TTC549 (cell line): ENCODE results near the gene TMEM181.
"Not testable (repeated sequence)": the region's sequence is repeated elsewhere in the genome, so short reads cannot be mapped to it uniquely, and the experiment has no call there.

Experiments used
- FAIRE-seq: peaks from 2 replicates; lab custom pipeline; 2012; peaks lifted over from hg19 to GRCh38; lab: Jason Lieb, UNC

Gene TMEM181

GRCh38 chr6:158559895-158560835, at the start of gene TMEM181:
Gene TMEM181 (plus strand): TSS chr6:158560091. CDS start chr6:158560225, 134 bp downstream.
- no peak for FAIRE-seq

- no peak for FAIRE-seq
Measured at GRCh38 chr6:158512809-158513208, 47.1 kb upstream of the TMEM181 start.

- FAIRE-seq, result no peak
Measured at GRCh38 chr6:158514176-158514575, 45.7 kb upstream of the TMEM181 start.

GRCh38 chr6:158514991-158515390, 44.9 kb upstream of the TMEM181 start:
- FAIRE-seq, result no peak

GRCh38 chr6:158516098-158516497, 43.8 kb upstream of the TMEM181 start:
- FAIRE-seq, result no peak

- FAIRE-seq, result no peak
Measured at GRCh38 chr6:158517038-158517437, 42.9 kb upstream of the TMEM181 start.

- FAIRE-seq, result no peak
Measured at GRCh38 chr6:158517581-158517980, 42.3 kb upstream of the TMEM181 start.

GRCh38 chr6:158518191-158519127, 41.4 kb upstream of the TMEM181 start:
- FAIRE-seq, result no peak

- FAIRE-seq, result no peak
Measured at GRCh38 chr6:158519300-158519699, 40.6 kb upstream of the TMEM181 start.

- FAIRE-seq, result no peak
Measured at GRCh38 chr6:158519761-158520160, 40.1 kb upstream of the TMEM181 start.

- not testable (repeated sequence) for FAIRE-seq
Measured at GRCh38 chr6:158520975-158521374, 38.9 kb upstream of the TMEM181 start.

GRCh38 chr6:158521759-158522158, 38.1 kb upstream of the TMEM181 start:
- no peak for FAIRE-seq

- FAIRE-seq, result no peak
Measured at GRCh38 chr6:158522616-158523015, 37.3 kb upstream of the TMEM181 start.

GRCh38 chr6:158524311-158524710, 35.6 kb upstream of the TMEM181 start:
- FAIRE-seq, result no peak

- not testable (repeated sequence) for FAIRE-seq
Measured at GRCh38 chr6:158527858-158528257, 32.0 kb upstream of the TMEM181 start.

- no peak for FAIRE-seq
Measured at GRCh38 chr6:158528826-158529225, 31.1 kb upstream of the TMEM181 start.

GRCh38 chr6:158529629-158530028, 30.3 kb upstream of the TMEM181 start:
- FAIRE-seq, result no peak

- FAIRE-seq, result no peak
Measured at GRCh38 chr6:158531566-158531965, 28.3 kb upstream of the TMEM181 start.

GRCh38 chr6:158531970-158532369, 27.9 kb upstream of the TMEM181 start:
- FAIRE-seq, result no peak

GRCh38 chr6:158536084-158536890, 23.6 kb upstream of the TMEM181 start:
- no peak for FAIRE-seq

- no peak for FAIRE-seq
Measured at GRCh38 chr6:158536891-158537798, 22.7 kb upstream of the TMEM181 start.
